DOHH2 (cell line): ENCODE measurements around the gene NOL9.

Experiments used
- H3F3A ChIP-seq: fragments of 200-600 bp; sonication (generic), shearing (Covaris generic); 2 replicates; pipeline ENCODE4 v1.6.0; 2016; ENCODE audit warnings: antibody characterized with exemption, mild to moderate bottlenecking; ENCODE audit not compliant: control insufficient read depth, insufficient read depth
- H3K27ac ChIP-seq: fragments of 200-600 bp; sonication (generic); 2 replicates; pipeline ENCODE4 v1.5.1; 2014; ENCODE audit warnings: low read depth, mild to moderate bottlenecking, low read length, moderate library complexity
- H3K27me3 ChIP-seq: fragments of 200-600 bp; sonication (generic); 2 replicates; pipeline ENCODE4 v1.6.1; 2014; ENCODE audit warnings: mild to moderate bottlenecking, low read length, mixed read lengths; ENCODE audit not compliant: control insufficient read depth
- H3K36me3 ChIP-seq: fragments of 200-600 bp; sonication (generic); 2 replicates; pipeline ENCODE4 v1.6.1; 2014; ENCODE audit warnings: mild to moderate bottlenecking, low read length, moderate library complexity, mixed read lengths; ENCODE audit not compliant: control insufficient read depth
- H3K4me1 ChIP-seq: fragments of 200-600 bp; sonication (generic); 2 replicates; pipeline ENCODE4 v1.6.1; 2014; ENCODE audit warnings: mild to moderate bottlenecking, low read length, mixed read lengths; ENCODE audit not compliant: control insufficient read depth
- H3K4me2 ChIP-seq: fragments of 200-600 bp; sonication (generic); 2 replicates; pipeline ENCODE4 v1.6.0; 2014; ENCODE audit warnings: mild to moderate bottlenecking, low read length, moderate library complexity
- H3K4me3 ChIP-seq: fragments of 200-600 bp; sonication (generic); 2 replicates; pipeline ENCODE4 v1.5.1; 2014; ENCODE audit warnings: mild to moderate bottlenecking, low read length, mixed read lengths
- H3K79me2 ChIP-seq: fragments of 200-600 bp; sonication (generic); 2 replicates; pipeline ENCODE4 v1.6.1; 2014; ENCODE audit warnings: mild to moderate bottlenecking, low read length, mixed read lengths; ENCODE audit not compliant: control insufficient read depth
- H3K9me2 ChIP-seq: fragments of 200-600 bp; sonication (generic); replicated peaks from 2 replicates; pipeline ENCODE4 v1.6.1; 2014; ENCODE audit warnings: mild to moderate bottlenecking, low read length, mixed read lengths; ENCODE audit not compliant: control insufficient read depth
- H3K9me3 ChIP-seq: fragments of 200-600 bp; sonication (generic); 2 replicates; pipeline ENCODE4 v1.6.1; 2014; ENCODE audit warnings: antibody characterized with exemption, low read length, mixed read lengths; ENCODE audit not compliant: control insufficient read depth, insufficient read depth
- H4K20me1 ChIP-seq: fragments of 200-600 bp; sonication (generic); 2 replicates; pipeline ENCODE4 v1.6.0; 2014; ENCODE audit warnings: low read depth, mild to moderate bottlenecking, antibody characterized with exemption, low read length, moderate library complexity; ENCODE audit not compliant: control insufficient read depth, insufficient read depth
- EZH2phosphoT487 ChIP-seq: fragments of 200-600 bp; sonication (generic); IDR thresholded peaks from 2 replicates; pipeline ENCODE4 v1.6.1; 2017; ENCODE audit warnings: borderline replicate concordance, mild to moderate bottlenecking, antibody characterized with exemption, low read length, moderate library complexity, mixed read lengths
- TF ChIP-seq, protein P1 (sequence below): fragments of 200-600 bp; sonication (generic); IDR thresholded peaks from one replicate; pipeline ENCODE4 v1.5.1; 2014; ENCODE audit warnings: antibody characterized with exemption, mild to moderate bottlenecking, low read depth, low read length; ENCODE audit not compliant: poor library complexity, severe bottlenecking

Gene NOL9

DNA sequence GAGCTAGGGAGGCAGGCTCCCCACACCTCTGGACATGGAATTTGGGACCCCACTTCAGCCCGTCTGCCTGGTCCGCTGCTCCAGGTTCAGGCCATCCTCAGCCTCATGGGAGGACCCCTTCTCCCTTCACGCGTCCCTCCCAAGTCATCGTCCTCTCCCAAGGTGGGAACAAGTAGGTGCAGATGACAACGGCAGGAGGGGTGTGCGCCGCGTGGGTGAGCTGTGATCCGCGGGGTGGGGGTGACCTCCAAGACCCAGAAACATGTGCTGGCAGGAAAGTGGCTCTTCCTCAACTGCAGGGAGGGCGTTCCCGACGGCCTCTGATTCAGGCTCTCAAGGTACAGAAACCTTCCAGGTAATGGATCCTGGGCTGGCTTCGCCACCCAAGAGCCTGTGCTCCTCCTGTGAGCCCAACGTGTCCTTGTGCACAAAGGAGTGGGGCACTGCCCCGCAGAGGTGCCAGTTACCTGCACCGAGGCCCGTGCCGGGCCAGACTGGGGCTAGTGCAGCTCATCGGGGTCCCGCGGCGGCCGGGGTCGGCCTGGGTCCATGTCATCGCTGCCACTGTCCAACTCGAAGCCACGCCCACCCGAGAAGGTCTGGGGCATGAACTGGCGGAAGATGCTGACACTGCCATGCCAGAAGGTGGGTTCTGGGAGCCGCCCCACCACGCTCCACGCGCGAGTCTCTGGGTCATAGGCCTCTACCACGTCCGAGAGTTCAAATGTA, 38.7 kb upstream of the NOL9 start:
- no peaks in the 10 kb centered on the region for H3K4me1 ChIP-seq
- H3K36me3 ChIP-seq = peaks cover 40% of the 10 kb centered on the region
- H3K4me3 ChIP-seq = no peak overlapping the region
- H3K4me2 ChIP-seq = no peak overlapping the region
- H3K9me3 ChIP-seq = no peaks in the 10 kb centered on the region
- H4K20me1 ChIP-seq = no peaks in the 10 kb centered on the region
- H3F3A ChIP-seq = peaks cover 3% of the 10 kb centered on the region; the same call in 1 of the 2 replicates
- H3K79me2 ChIP-seq = no peaks in the 10 kb centered on the region
- TF ChIP-seq EZH2phosphoT487 = no peak
- TF ChIP-seq, protein P1, sequence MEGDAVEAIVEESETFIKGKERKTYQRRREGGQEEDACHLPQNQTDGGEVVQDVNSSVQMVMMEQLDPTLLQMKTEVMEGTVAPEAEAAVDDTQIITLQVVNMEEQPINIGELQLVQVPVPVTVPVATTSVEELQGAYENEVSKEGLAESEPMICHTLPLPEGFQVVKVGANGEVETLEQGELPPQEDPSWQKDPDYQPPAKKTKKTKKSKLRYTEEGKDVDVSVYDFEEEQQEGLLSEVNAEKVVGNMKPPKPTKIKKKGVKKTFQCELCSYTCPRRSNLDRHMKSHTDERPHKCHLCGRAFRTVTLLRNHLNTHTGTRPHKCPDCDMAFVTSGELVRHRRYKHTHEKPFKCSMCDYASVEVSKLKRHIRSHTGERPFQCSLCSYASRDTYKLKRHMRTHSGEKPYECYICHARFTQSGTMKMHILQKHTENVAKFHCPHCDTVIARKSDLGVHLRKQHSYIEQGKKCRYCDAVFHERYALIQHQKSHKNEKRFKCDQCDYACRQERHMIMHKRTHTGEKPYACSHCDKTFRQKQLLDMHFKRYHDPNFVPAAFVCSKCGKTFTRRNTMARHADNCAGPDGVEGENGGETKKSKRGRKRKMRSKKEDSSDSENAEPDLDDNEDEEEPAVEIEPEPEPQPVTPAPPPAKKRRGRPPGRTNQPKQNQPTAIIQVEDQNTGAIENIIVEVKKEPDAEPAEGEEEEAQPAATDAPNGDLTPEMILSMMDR = no peak
- no peaks in the 10 kb centered on the region for H3K9me2 ChIP-seq
- H3K27ac ChIP-seq = no peak overlapping the region
- no peaks in the 10 kb centered on the region for H3K27me3 ChIP-seq

DNA sequence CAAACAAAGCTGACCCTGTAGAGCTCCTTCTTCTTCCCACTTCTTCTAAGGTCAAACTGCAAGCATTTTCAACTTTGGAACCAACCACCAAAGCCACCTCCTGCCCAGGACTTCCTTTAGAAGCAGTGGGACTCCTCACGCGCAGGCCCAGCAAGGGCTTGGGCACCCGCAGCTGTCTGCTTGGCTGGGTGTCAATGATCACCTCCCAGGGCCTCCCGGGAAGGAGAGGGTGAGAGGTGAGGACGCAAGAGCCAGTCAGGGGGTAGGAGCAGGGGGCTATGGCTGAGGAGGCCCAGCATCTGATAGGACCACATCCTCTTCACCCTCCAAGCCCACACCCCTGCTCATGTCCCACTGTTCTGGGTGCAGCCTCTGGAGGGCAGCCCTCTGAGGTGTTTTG, 38.1 kb upstream of the NOL9 start:
- Histone ChIP-seq H4K20me1 (no peaks in the 10 kb centered on the region), H3K79me2 (no peaks in the 10 kb centered on the region), H3K4me1 (peaks cover 2% of the 10 kb centered on the region), H3K4me3 (no peak overlapping the region), H3K4me2 (no peak overlapping the region), H3K36me3 (peaks cover 40% of the 10 kb centered on the region), H3K9me3 (no peaks in the 10 kb centered on the region), H3F3A (peaks cover 3% of the 10 kb centered on the region; the same call in 1 of the 2 replicates), H3K9me2 (no peaks in the 10 kb centered on the region), H3K27me3 (no peaks in the 10 kb centered on the region), H3K27ac (no peak overlapping the region)
- no peak for TF ChIP-seq EZH2phosphoT487
- TF ChIP-seq, protein P1 = no peak

DNA sequence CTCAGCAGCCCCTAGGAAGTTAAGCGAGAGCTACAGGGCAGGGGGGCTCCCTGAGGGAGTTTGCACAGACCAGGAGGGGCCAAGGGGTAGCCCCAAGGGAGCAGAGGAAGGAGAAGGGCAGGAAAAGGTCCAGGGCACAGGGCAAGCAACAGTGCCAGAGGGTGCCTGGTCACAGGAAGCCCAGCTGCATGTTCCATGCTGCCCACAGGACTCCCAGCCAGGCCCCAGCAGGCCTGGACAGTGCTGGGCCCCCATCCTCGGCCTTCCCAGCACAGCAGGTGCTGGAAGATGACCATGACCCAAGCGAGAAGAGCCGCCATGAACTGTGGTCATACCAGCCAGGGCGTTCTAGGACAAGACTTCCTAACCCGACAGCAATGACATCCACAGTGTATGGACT, 37.3 kb upstream of the NOL9 start:
- peaks cover 42% of the 10 kb centered on the region for H3K36me3 ChIP-seq
- no peaks in the 10 kb centered on the region for H3K79me2 ChIP-seq
- H3K4me2 ChIP-seq = no peak overlapping the region
- no peak overlapping the region for H3K4me3 ChIP-seq
- H3K9me3 ChIP-seq = no peaks in the 10 kb centered on the region
- peaks cover 3% of the 10 kb centered on the region; the same call in 1 of the 2 replicates for H3F3A ChIP-seq
- no peaks in the 10 kb centered on the region for H4K20me1 ChIP-seq
- peaks cover 10% of the 10 kb centered on the region for H3K4me1 ChIP-seq
- no peak overlapping the region for H3K27ac ChIP-seq
- TF ChIP-seq EZH2phosphoT487 = no peak
- TF ChIP-seq, protein P1 = no peak
- H3K27me3 ChIP-seq = no peaks in the 10 kb centered on the region
- H3K9me2 ChIP-seq = no peaks in the 10 kb centered on the region
